Adipocyte (in vitro differentiated cells): Measurements from ENCODE around the gene POLR2H.

Source experiments
- DNase-seq: peaks from one replicate; pipeline ENCODE4 v3.0.0-alpha.2; 2015; ENCODE audit warnings: low read depth
- H3K27me3 ChIP-seq: replicated peaks from 2 replicates; pipeline ENCODE4 v1.7.0; 2013; ENCODE audit warnings: mild to moderate bottlenecking, low read length, moderate library complexity; ENCODE audit not compliant: control insufficient read depth, insufficient read depth
- H3K36me3 ChIP-seq: 2 replicates; pipeline ENCODE4 v1.7.0; 2013; ENCODE audit warnings: low read length, mild to moderate bottlenecking, moderate library complexity; ENCODE audit not compliant: control insufficient read depth, insufficient read depth, severe bottlenecking
- H3K4me1 ChIP-seq: 2 replicates; pipeline ENCODE4 v1.7.0; 2013; ENCODE audit warnings: mild to moderate bottlenecking, low read length, moderate library complexity; ENCODE audit not compliant: control insufficient read depth, insufficient read depth
- H3K4me3 ChIP-seq: 2 replicates; pipeline ENCODE4 v1.7.0; 2013; ENCODE audit warnings: mild to moderate bottlenecking, low read length, moderate library complexity
- H3K9ac ChIP-seq: 2 replicates; pipeline ENCODE4 v1.7.0; 2013; ENCODE audit warnings: mild to moderate bottlenecking, low read length, moderate library complexity
- H3K9me3 ChIP-seq: 2 replicates; pipeline ENCODE4 v1.7.0; 2013; ENCODE audit warnings: mild to moderate bottlenecking, low read length, moderate library complexity; ENCODE audit not compliant: control insufficient read depth

The POLR2H gene

DNA sequence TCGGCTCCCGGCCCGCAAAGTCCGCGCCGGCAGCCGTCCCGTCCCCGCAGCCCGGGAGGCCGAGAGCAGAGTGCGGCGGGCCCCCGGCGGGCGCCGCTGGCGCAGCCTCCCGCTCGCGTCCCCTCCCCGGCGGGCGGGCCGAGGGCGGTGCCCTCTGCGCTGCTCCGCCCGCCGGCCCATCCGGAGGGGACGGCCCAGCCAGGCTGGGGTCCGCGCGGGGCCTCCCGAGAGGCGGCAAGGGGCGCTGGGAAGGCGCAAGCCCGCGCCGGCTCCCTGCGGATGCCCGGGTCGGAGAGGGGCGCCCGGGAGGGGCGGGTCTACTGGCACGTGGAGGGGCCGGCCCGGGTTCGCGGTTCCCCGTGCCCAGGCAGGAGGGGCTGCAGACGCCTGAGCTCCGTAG, at the start of gene POLR2H, which contains the start of gene CLCN2:
TSS of gene POLR2H (plus strand) at position 179 of the 400 bp plus-strand sequence. CDS start 1,783 bp downstream, outside the sequence.
TSS of gene CLCN2 (minus strand) at position 74 of the 400 bp plus-strand sequence. CDS start 126 bp downstream, outside the sequence.
- DNase-seq: peak; percentile 87
- H3K27me3 ChIP-seq: no peaks in the 10 kb centered on the region
- peaks cover 21% of the 10 kb centered on the region for H3K4me1 ChIP-seq
- H3K9ac ChIP-seq: peak within 1 kb of the TSS; percentile 97
- peaks cover 19% of the 10 kb centered on the region for H3K36me3 ChIP-seq
- peak within 1 kb of the TSS; percentile 99 for H3K4me3 ChIP-seq
- H3K9me3 ChIP-seq: no peaks in the 10 kb centered on the region

- Histone ChIP-seq H3K36me3 (peaks cover 27% of the 10 kb centered on the region), H3K4me3 (peak within 1 kb of the TSS; percentile 100), H3K27me3 (no peaks in the 10 kb centered on the region), H3K9ac (peak within 1 kb of the TSS; percentile 100), H3K9me3 (no peaks in the 10 kb centered on the region), H3K4me1 (peaks cover 26% of the 10 kb centered on the region)
- peak; percentile 97 for DNase-seq
Observed at GRCh38 chr3:184314363-184314699, 47.2 kb upstream of the POLR2H start, which contains the start of gene EIF4G1. EIF4G1 (plus strand) TSS chr3:184314606; CDS start chr3:184315797, 1,191 bp downstream.

DNA sequence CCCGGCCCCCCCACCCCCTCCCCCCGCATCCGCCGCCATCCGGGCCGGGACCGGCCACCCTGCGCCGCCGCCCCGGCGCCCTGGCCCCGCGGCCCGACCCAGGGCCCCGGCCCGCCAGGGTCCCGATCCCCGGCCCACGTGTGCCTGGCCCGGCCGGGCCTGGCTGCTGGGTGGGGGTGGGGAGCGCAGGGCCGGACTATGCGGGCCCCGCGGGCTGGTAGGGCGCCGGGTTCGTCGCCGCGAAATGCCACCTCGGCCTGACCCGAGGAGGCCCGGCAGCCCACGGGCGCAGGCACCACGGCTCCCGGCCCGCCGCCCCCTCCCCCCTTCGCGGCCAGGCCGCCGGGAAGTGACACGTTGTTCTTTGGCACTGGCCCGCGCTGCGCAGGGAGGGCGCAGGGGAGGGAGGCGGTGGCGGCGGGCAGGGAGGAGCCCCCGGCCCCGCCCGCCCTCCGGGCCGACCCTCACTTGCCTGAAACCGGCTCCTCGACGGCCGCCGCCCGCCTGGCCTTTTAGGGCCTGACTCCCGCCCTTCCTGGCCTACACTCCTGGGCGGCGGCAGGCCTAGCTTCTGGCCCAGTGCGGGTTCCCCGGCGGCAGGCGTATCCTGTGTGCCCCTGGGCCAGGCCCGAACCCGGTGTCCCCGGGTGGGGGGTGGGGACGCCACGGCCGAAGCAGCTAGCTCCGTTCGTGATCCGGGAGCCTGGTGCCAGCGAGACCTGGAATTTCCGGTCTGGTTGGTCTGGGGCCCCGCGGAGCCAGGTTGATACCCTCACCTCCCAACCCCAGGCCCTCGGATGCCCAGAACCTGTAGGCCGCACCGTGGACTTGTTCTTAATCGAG, 46.6 kb upstream of the POLR2H start:
- peak; percentile 89 for DNase-seq
- peak overlapping the region; percentile 100 for H3K9ac ChIP-seq
- H3K9me3 ChIP-seq: no peaks in the 10 kb centered on the region
- peaks cover 31% of the 10 kb centered on the region for H3K4me1 ChIP-seq
- peak overlapping the region; percentile 100 for H3K4me3 ChIP-seq
- H3K27me3 ChIP-seq: no peaks in the 10 kb centered on the region
- H3K36me3 ChIP-seq: peaks cover 25% of the 10 kb centered on the region

DNA sequence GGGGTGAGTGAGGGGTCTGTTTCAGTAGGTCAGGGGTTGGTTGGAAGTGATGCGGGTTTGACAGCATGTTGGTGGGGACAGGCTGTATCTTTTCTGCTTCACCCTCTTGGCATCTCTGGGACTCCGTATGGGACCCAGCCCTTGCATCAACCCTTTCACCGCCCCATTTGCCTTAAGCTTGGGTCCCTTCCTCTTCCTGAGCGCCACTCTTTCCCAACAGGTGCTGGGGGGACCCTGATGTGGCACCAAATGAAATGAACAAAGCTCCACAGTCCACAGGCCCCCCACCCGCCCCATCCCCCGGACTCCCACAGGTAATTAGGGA, 46.0 kb upstream of the POLR2H start:
- Histone ChIP-seq H3K4me1 (peaks cover 36% of the 10 kb centered on the region), H3K27me3 (no peaks in the 10 kb centered on the region), H3K9me3 (no peaks in the 10 kb centered on the region), H3K9ac (peak overlapping the region; percentile 100), H3K4me3 (peak overlapping the region; percentile 100), H3K36me3 (peaks cover 24% of the 10 kb centered on the region)
- no peak for DNase-seq

DNA sequence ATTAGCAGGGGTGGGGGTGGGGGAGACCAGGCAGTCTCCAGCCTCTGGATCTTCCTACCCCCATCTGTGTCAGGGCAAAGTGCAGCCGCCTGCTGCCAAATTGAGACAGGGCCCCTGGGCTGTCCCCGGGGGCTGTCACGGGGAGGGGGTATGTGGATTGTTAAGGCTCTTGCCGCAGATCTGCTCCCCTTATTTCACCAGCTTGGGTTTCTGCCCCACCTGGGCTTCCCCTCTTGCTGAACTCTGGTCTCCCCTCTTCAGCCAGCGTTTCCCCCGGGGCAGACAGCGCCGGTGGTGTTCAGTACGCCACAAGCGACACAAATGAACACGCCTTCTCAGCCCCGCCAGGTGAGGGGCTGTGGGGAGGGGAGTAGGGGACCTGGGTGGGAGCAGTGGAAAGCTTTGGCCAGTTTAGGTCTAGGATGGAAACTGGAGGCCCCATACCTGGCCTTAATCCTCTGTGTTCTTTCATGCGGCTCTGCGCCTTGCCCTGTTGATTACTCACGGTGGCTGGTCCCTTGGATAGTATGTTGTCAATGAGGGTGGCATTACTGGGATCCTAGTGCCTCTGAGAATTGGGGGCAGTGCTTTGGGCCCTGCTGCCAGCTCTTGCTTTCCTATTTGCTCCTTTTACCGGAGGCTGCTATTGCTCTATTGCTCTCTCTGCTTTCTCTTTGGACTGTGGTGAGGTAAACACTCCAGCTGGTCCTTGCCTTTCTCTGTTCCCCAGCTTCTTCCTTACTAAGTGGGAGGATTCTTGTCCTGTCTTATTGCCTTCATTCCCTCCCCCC, 45.4 kb upstream of the POLR2H start:
- peaks cover 29% of the 10 kb centered on the region for H3K36me3 ChIP-seq
- peak overlapping the region; percentile 100 for H3K9ac ChIP-seq
- peak; percentile 52 for DNase-seq
- peak overlapping the region; percentile 100 for H3K4me3 ChIP-seq
- H3K4me1 ChIP-seq: peaks cover 41% of the 10 kb centered on the region
- no peaks in the 10 kb centered on the region for H3K9me3 ChIP-seq
- H3K27me3 ChIP-seq: no peaks in the 10 kb centered on the region

DNA sequence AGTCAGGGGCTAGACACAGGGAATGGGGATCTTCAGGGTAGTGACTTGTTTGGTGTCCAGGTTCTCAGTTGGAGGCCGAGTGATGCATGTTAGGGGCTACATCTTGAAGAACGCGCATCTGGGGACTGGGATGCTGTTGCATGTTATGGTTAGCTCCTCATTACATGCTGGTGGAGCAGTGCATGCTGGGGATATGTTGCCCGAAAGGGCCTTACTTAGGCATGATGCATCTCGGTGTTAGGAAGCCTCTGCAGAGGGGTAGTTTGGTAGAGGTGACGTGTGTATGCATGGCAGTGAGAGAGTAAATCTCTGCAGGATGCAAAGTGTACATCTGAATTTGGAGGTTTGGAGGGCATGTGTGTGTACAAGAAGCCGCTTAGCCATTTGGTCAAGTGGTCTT, 44.7 kb upstream of the POLR2H start:
- Histone ChIP-seq H3K4me3 (peak overlapping the region; percentile 100), H3K36me3 (peaks cover 37% of the 10 kb centered on the region), H3K9ac (peak overlapping the region; percentile 100), H3K27me3 (no peaks in the 10 kb centered on the region), H3K9me3 (no peaks in the 10 kb centered on the region), H3K4me1 (peaks cover 49% of the 10 kb centered on the region)
- no peak for DNase-seq

- no peak for DNase-seq
- peak overlapping the region; percentile 100 for H3K4me3 ChIP-seq
- H3K36me3 ChIP-seq: peaks cover 41% of the 10 kb centered on the region
Observed at GRCh38 chr3:184317201-184317600, 44.3 kb upstream of the POLR2H start.

DNA sequence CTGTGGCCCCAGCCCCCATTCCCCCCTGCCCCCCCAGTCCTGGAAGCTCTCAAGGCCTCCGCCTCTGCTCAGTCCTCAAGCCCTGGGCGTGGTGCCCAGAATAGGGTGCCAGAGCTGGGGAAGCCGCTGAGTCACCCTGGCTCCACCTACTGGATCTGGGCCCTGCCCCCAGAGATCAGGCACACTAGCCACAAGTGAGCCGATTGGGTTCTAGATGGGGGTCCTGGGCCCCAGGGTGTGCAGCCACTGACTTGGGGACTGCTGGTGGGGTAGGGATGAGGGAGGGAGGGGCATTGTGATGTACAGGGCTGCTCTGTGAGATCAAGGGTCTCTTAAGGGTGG, 41.4 kb upstream of the POLR2H start:
- peak; percentile 99 for DNase-seq
- Histone ChIP-seq H3K27me3 (no peaks in the 10 kb centered on the region), H3K9ac (peak overlapping the region; percentile 78), H3K36me3 (peaks cover 69% of the 10 kb centered on the region), H3K4me1 (peaks cover 73% of the 10 kb centered on the region), H3K4me3 (peak overlapping the region; percentile 75), H3K9me3 (no peaks in the 10 kb centered on the region)

More at GRCh38 chr3:184317201-184317600, 44.3 kb upstream of the POLR2H start:
- peak overlapping the region; percentile 100 for H3K9ac ChIP-seq
- no peaks in the 10 kb centered on the region for H3K9me3 ChIP-seq
- H3K27me3 ChIP-seq: no peaks in the 10 kb centered on the region
- H3K4me1 ChIP-seq: peaks cover 53% of the 10 kb centered on the region

DNA sequence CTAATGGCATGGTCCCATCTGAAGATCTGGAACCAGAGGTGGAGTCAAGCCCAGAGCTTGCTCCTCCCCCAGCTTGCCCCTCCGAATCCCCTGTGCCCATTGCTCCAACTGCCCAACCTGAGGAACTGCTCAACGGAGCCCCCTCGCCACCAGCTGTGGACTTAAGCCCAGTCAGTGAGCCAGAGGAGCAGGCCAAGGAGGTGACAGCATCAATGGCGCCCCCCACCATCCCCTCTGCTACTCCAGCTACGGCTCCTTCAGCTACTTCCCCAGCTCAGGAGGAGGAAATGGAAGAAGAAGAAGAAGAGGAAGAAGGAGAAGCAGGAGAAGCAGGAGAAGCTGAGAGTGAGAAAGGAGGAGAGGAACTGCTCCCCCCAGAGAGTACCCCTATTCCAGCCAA, 39.8 kb upstream of the POLR2H start:
- no peak for DNase-seq
- H3K36me3 ChIP-seq: peaks cover 85% of the 10 kb centered on the region
- H3K4me3 ChIP-seq: peak overlapping the region; percentile 75
- peaks cover 71% of the 10 kb centered on the region for H3K4me1 ChIP-seq
- H3K27me3 ChIP-seq: no peaks in the 10 kb centered on the region
- peak overlapping the region; percentile 78 for H3K9ac ChIP-seq
- no peaks in the 10 kb centered on the region for H3K9me3 ChIP-seq

DNA sequence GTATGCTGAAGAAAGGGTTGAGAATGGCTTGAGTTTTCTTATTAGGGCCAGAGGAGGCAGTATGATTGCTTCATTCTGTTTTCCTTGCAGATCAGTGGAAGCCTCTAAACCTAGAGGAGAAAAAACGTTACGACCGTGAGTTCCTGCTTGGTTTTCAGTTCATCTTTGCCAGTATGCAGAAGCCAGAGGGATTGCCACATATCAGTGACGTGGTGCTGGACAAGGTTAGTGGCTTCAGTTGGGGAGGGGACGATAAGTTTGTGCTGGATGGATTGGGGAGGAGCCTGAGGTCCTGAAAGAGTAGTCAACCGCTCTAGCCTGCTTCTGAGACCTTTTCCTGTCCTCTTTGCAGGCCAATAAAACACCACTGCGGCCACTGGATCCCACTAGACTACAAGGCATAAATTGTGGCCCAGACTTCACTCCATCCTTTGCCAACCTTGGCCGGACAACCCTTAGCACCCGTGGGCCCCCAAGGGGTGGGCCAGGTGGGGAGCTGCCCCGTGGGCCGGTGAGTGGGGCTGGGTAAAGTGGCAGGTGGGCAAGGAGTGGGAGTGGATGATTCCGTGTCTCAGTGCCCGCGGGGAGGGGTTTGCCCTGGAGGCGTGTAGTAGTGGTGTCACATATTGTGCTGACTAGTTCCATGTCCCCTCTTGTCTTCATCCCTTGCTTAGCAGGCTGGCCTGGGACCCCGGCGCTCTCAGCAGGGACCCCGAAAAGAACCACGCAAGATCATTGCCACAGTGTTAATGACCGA, 38.6 kb upstream of the POLR2H start:
- peak overlapping the region; percentile 17 for H3K4me3 ChIP-seq
- H3K9ac ChIP-seq: peak overlapping the region; percentile 78
- H3K27me3 ChIP-seq: no peaks in the 10 kb centered on the region
- no peaks in the 10 kb centered on the region for H3K9me3 ChIP-seq
- peaks cover 87% of the 10 kb centered on the region for H3K36me3 ChIP-seq
- DNase-seq: no peak
- H3K4me1 ChIP-seq: peaks cover 59% of the 10 kb centered on the region

GRCh38 chr3:184323696-184324095, 37.8 kb upstream of the POLR2H start:
- peaks cover 90% of the 10 kb centered on the region for H3K36me3 ChIP-seq
- H3K9ac ChIP-seq: no peak overlapping the region
- no peaks in the 10 kb centered on the region for H3K9me3 ChIP-seq
- no peaks in the 10 kb centered on the region for H3K27me3 ChIP-seq
- H3K4me1 ChIP-seq: peaks cover 57% of the 10 kb centered on the region
- no peak overlapping the region for H3K4me3 ChIP-seq
- DNase-seq: no peak
